GM19452 (cell line): ENCODE results near the gene CAMTA1.

Experiments
- ATAC-seq: cut with Tn5 transposase; IDR thresholded peaks from one replicate; pipeline ENCODE4 v1.9.1; 2021; ENCODE audit not compliant: unreplicated experiment

CAMTA1 gene

DNA sequence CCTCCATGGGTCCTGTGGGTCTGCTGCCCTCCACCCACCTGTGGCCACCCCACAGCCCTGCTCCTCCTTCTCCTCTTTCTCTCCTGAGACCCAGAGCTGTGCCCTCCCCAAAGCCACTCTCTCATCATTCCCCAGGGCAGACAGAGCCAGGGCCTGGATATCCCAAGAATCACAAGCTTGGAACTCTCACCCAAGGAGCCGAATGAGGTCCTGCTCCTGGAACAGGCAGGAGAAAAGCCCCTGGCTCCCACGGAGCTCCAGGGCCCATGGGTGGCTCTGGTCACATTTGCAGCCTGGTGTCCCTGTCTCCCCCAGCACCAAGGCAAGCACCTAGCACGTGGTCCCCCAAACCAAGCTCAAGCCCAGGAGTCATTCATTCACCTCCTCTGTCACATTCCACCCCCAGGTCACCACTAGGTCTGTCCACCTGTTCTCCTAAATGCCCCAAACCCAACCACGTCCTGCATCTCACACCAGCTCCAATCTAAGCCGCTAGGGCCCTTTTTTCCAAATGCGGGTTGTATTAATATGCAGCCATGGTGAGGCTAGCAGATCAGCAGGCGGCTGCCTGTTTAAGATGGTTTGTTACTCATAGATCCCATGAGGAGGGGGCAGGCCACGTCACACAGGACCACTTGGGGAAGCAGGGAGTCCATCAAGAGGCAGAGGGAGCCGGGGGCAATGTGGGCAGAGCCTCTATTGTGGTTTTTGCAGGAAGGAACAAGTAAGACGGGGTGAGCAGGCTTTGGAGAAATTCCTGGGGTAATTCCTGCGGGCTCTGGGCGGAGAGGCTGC, 770.3 kb downstream of the CAMTA1 start:
- ATAC-seq, result no peak

DNA sequence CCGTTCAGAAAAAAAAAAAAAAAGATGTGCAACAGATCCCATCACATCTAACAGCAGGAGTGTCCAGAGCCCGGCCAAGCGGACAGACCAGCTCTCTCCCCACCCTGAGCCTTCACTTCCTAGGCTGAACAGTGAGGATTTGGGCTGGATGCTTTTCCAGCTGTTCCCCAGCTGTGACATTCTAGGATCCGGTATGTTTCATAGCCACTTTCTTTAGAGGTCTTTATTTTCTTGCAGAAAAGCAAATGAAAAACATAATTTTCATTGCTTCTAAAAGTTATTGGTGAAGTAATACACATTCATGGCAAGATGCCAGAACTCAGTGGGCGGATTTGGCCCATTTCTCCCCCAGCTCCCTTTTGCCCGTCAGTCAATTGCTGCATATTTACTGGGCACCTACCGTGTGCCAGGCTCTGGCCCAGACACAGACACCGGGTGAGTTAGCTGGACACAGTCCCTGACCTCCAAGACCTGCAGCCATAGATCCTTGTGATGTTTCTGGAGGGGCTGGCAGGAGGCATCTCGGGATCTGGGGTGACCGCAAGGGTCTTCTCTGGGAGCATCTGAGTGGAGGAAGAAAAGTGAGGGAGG, 772.1 kb downstream of the CAMTA1 start:
- ATAC-seq, result no peak

DNA sequence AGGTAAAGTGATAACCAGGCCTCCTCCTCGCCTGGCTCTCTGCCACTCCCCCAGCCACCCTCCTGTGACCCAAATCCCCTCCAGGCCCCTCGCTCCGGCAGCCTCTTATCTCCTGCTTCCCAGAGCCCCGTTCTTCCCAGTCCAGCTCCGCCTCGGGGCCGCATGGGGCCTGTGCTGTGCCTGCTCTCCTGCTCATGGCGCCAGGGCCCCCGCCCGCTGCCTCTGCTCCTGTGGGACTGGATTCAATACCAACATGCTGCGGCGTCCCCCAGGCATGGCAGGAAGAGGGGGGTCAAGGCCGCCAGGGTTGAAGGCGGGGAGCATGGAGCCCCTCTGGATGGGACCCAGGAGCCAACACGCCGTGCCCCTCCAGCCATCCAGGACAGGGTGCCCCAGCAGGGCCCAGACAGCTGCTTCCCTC, 772.8 kb downstream of the CAMTA1 start:
- no peak for ATAC-seq

DNA sequence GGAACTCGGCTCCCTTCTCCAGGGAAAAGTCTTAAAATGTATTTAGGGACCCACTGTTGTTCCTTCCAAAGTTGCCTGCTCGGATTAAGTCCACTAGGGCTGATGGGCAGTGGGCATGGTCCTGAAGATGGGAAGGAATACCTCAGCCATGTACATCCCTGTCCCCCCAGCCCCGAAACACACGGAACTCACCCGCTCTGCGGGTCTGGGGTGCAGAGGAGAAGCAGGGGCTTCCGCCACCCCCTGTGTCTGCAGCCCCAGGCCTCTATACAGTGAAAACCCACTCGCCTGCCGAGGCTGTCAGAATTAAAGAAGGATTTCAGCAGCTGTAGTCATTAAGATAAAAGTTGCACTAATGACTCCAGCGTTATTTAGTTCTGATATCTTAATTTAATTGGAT, 773.2 kb downstream of the CAMTA1 start:
- ATAC-seq, result no peak

DNA sequence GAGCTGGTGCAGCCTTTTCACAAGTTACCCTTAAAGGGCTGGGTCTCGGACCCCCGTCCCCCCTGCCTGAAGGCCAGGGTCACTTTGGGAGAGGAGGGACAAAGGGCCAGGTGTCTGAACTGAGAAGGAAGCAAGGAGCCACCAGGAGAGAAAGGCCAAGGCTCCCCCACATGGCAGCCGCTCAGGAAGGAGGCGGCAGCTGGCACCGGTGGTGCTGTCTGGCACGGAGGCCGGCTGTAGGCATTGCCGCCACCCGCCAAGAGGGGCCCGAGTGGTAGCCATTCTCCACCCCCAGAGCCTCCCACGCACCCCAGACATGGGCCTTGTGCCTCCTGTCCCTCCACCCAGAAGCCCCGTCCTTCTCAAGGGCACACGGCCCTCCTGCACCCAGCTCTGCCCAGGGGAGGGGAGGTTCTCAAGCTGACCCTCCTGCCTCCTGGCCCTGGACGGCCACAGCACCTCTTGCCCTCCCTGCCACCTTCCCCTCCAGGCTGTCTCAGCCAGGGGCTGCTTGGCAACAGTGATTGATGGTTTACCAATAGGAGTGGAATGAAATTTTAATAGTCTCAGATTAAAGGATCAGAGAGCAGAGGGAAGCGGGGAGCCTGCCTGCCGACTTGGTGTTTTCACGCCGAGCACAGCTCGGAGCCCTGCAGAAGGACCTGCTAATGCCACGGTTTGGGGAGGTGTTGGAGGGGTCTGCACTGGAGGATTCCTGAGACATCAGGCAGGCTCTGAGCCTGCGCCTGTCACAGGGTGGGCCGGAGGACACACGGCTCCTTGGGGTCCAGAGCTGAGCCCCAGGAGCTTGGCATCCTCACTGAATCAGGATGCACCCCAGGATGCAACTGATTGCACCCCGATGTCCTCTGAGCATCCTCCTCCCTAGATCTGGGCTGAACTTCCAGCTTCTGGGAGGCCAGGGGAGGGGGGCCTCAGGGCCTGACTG, 773.9 kb downstream of the CAMTA1 start:
- no peak for ATAC-seq

DNA sequence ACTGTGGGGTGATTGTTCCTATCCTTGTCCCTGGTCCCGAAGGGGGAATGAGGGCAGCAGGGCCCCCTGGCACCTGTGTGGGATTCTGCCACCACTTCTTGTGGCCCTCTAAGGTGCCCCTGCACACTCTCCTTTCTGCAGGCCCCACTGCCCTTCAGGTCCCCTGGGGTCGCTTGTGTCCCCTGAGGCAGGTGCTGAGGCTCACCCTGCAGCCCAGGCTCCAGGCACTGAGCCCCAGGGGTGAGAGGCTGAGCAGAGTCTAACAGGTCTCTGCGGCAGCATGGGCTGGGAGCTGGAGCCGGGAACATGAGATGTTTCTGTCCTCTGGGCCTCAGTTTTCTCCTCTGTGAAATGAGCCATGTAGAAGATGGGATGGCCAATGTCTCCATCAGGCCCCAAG, 774.9 kb downstream of the CAMTA1 start:
- no peak for ATAC-seq

DNA sequence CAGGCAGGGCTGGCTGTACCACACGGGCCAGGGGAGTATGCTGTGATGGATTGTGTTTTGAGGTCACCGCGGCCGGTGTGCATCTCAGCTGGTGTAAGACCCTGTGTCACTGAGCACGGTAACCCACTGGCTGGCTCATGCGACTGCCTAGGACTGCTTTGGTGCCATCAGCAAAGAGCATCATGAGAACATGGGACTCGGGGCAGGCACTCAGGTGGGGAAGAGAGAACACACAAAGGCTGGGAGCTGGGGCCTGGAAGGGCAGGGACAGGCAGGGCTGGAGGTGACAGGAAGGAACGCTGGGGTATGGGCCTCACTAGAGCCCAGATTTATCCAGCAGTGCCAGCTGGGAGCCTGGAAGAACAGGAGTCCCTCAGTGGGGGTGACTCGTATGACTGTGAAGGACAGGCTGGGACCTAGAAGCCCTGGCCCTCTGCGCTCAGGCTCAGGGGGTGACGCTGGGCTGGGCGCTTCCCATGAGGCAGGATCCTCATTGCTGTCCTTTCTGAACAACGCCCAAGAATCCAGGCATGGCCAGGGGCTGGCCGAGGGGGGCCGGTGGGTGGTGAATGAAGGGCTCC, 775.4 kb downstream of the CAMTA1 start:
- ATAC-seq, result no peak

DNA sequence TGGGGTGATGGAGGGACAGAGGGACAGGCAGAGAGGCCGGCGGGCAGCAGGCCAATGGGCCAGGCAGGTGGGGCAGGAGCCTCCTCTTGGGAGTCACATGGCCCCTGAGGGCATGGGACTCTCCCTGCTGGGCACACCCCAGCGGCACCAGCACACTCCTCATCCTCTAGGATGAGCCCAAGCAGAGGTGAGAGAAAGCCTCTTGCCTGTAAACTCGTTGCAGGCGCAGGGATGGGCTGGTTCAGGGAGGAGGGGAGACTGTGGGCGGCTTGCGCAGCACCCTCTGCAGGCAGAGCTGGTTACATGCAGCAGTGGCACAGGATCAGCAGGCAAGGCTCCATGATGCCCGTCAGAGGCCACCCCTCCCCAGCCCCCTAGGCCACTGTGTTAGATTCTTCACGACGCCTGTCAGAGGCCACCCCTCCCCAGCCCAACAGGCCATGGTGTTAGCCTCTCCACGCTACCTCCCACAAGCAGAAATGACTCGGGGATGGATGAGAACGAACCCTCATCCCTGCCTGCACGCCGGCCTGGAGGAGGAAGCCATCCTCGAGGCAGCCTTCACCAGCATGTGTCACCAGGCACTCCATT, 776.2 kb downstream of the CAMTA1 start:
- no peak for ATAC-seq

DNA sequence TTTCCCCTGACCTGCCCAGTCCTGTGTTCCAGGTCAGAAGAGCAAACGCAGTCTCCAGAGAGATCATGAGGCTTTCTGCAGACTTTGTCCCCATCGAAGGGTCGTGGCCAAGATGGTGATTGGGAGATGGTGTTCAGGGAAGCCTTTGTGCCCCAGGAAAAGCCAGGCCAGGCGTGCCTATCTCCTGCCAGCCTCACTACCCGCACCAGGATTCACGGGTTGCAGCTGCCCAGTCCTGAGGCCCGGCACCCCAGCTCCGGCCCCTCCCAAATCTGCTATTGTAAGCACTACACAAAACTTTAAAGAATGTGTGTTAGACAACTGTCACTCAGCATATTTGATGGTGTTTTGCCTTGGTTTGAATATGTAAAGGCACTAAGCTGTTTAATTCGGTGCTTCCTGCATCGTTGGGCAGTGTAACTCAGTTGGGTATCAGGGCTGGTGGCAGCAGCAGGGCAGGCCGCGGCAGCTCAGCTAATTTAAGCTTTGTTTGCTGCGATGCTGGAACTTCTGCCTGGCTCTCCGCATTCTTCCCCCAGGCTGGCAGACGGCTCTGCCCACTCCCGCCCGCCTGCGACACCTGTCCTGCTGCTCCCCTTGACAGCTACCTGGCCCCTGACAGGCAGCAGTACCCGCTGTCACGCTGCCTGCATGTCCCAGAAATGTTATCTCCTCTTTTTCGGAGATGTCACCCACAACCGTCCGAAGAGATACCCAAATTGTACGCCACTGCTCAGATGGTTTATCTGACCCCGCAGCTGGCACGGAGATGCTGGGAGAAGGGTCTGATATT, 776.9 kb downstream of the CAMTA1 start:
- ATAC-seq, result no peak

DNA sequence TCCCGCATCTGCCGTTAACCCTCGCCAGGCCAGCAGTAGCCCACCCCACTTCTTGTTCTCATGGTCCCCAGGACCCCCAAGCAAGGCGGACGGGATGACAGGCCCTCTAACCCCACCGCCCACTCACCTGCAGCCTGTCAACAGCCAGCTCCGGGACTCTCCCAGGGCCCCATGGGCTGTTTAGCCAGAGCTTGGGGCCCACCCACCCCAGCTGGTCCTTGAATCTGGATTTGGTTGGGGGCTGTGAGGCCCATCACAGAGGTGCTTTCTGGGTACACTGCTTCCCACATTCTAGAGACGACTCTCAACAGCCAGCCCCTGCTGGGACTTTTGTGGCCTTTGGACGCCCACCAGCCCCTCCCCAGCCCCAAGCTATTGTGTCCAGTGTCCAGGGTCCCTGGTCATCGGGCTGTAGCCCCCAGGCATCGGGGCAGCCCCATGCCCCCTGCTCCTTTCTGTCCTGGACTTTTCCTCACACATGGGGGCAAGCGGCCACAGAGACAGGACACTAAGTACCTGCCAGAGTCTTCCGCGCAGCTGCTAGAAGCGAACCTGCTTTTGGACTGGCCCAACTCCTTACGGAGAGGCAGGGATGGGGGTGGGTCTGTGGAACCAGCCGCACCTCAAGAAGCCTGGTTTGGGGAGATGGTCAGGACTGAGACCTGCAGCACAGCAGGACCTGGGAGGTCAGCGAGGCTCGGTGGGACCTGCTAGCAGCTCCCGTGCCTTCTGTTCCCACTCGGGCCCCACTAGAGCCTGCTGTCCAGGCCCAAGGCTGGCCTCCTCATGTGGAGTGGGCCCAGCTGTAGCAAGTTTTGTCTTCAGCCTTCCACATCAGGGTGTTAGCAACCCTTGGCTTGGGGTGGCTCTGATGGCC, 777.7 kb downstream of the CAMTA1 start:
- ATAC-seq, result no peak

DNA sequence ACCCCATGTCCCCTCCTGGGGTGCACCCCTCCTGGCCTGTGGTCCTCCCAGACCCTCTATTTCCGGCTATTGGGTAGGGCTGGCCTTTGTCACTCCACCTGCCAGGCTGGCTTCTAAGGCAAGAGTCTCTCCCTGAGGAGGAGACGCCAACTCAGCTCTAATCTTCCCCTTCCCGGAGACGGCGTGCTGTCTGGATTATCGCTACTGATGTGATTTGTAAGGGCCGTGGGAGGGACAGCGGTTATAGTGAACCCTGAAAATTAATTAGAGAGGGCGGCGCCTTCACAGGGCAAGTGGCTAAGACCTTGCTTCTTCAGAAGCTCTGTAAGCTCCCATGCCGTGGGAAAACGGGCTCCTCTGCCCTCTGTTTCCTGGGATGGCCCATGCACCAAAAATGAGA, 778.9 kb downstream of the CAMTA1 start:
- no peak for ATAC-seq

DNA sequence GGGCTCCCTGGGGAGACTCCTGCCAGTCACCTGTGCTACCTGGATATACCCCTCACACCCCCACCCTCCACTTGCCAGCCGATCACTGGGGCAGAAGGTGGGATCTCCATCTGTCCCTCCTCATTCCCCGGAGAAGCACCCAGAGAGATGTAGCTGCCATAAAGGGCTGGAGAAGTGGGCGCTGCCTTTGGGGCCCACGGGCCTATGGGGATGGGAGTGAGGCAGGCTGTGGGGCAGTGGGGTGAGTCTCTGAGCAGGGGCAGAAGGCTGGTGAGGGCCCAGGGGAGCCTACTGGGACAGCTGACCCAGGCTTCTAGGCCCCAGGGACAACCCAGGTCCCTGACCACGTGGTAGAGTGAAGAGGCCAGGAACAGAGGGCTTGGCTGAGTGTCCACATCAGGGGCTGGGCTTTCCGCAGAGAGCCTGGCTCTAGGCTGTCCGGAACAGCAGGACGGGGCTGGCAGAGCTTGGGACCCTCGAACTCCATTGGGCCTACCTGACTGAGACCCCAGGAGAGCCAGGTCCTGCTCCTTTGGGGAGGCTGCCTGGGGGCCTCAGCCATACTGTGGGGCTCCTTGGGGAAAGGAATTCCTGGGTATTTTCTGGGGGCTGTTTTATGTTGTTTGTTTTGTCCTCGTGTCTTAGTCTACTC, 780.0 kb downstream of the CAMTA1 start:
- no peak for ATAC-seq

DNA sequence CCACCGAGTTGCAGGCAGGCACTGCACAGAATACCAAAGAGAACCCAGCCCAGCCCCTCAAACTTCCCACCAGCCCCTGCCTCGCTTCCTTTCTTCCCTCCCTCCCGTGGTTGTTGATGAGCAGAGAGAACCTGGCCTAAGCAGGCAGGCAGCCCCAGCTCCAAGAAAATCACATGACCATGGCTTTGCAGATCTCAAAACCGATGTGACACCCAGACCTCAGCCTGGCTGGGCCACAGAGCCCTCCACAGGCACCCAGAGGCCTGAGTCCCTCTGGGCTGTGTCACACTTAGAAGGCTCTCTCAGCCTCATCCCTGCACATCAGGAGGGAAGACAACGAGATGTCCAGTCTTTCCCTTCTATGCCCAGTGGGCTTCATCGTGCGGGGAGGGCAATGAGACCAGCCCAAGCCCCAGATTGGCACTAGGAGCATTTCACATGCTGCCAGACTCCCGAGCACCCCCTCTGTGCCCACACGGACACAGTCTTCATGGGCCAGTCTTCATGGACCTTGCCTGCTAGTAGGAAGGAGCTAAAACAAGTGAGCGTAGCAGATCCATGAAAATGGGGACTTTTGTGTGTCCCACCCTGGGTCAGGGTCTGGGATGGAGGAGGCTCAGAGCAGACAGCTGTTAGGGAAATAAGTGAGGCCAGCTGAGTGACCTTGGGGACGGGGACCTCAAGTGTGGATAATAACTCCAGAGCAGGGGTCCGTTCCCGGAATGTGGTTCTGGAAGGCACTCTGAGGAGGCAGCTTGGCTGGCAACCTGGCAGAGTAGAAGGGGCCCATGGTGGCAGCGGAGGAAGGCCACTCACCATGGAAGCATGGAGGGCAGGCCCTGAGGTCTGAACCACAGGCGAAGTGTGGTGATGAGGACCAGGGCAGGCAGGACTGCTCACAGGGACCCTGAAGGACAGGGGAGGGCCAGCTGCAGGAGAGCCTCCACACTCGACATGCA, 781.4 kb downstream of the CAMTA1 start:
- ATAC-seq, result no peak

DNA sequence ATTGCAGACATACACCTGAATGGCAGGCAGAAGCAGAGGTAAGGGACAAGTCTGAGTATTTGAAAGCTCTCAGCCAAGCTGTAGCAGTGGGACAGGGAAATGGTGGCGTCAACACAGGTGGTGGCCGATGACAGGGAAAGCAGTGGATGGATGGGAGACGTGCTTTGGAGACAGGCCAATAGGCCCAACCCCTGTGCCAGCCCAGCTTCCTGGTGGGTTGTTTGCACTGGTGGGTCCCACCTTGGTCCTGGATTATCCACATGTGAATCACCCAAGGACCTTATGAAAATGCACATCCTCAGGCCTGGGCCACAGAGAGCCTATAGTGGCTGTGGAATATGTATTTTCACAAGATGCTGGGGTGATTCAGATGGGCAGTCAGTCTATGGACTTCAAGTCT, 782.1 kb downstream of the CAMTA1 start:
- no peak for ATAC-seq

DNA sequence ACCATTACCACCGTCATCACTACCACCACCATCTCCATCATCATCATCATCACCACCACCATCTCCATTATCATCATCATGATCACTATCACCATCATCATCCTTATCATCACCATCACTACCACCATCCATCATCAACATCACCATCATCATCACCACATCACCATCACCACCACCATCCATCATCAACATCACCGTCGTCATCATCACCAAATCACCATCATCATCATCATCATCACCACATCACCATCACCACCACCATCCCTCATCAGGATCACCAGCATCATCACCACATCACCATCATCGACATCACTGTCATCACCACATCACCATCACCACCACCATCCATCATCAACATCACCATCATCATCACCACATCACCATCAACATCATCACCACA, 782.8 kb downstream of the CAMTA1 start:
- ATAC-seq, result no peak

DNA sequence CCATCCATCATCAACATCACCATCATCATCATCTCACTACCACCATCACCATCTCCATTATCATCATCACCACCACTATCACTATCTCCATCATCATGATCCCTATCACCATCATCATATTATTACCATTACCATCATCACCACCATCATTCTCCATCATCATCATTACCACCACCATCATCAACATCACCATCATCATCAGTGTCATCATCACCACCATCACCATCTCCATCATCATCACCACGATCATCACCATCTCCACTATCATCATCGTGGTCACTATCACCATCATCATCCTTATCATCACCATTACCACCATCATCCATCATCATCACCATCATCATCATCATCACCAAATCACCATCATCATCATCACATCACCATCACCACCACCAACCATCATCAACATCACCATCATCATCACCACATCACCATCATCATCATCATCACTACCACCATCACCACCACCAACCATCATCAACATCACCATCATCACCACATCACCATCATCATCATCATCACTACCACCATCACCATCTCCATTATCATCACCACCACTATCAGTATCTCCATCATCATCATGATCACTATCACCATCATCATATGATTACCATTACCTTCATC, 783.8 kb downstream of the CAMTA1 start:
- ATAC-seq, result no peak

DNA sequence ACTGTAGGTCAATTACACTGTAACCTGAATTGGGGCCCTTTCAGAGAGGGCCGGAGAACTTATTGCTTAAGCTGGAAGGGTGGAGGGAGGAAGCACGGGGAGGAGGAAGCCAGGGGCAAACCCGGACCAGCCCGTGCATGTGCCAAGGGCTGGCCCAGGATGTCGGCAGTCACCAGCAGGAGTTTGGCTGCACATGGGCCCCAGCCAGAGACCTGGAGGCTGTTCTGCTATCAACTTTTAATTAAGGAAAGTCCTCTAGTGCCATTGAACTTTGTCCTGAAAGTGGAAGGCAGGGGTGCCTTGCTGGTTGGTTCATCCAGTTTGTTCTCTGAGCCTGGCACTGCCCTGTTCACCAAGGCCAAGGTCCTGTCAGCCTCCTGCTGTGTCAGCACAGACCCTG, 785.1 kb downstream of the CAMTA1 start:
- no peak for ATAC-seq
